ENCODE results near the gene LMBR1. TPM values are rescaled to one million over a fixed set of nuclear protein-coding genes. Genes with fewer than 3 reads are reported as not detected.

The LMBR1 gene
- total RNA-seq, 5 donors from 2014 or later (not counting 1 experiment from before 2014, with no cell fraction given) = 79.1 to 94.8 (median 83.8) TPM

DNA sequence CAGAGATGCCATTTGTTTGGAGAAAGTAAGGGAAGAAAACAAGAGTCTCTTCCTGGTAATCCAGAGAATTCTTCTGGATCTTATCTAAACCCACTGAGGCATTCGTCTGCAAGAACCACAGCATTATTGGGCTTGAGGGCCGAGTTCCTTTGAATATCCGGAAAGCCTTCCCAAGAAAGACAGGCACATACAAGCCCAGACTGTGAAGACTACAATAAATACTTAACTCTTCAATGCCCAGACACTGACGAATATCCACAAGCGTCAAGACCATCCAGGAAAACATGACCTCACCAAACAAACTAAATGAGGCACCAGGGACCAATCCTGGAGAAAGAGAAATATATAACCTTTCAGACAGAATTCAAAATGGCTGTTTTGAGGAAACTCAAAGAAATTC, 153.4 kb downstream of the LMBR1 start:
- no peaks in the 10 kb centered on the region for H3K27me3 ChIP-seq (replicated peaks in 1 of 2; ENCODE audit: control insufficient read depth in 2 of 2, extremely low read depth in 1 of 2, insufficient read depth in 2 of 2, low read length in 1 of 2)
- no peak overlapping the region for H3K4me3 ChIP-seq (ENCODE audit: control insufficient read depth in 1 of 2, extremely low read depth in 1 of 2, low read length in 1 of 2)
- ATAC-seq (replicated peaks in 1 of 4) (no peak), DNase-seq (no peak)
- Mint-ChIP-seq H3K27me3 (no peaks in the 10 kb centered on the region), H3K27ac (no peak overlapping the region), H3K4me1 (peaks cover 0 to 5% (median 0%) of the 10 kb centered on the region in 3 donors), H3K9me3 (peaks cover 15 to 30% (median 19%) of the 10 kb centered on the region in 3 donors), H3K4me3 (no peak overlapping the region), H3K36me3 (peaks cover 83% of the 10 kb centered on the region)
- H3K9me3 ChIP-seq = no peaks in the 10 kb centered on the region
- no peaks in the 10 kb centered on the region for H3K4me1 ChIP-seq (ENCODE audit: control insufficient read depth in 1 of 2, extremely low read depth in 1 of 2, insufficient read depth in 2 of 2, low read length in 2 of 2)
- ChIA-PET CTCF (no interaction called here), POLR2A (no interaction called here)
- peaks cover 0 to 8% of the 10 kb centered on the region in 2 donors for H3K36me3 ChIP-seq (ENCODE audit: control insufficient read depth in 2 of 2, extremely low read depth in 1 of 2, insufficient read depth in 1 of 2, low read length in 1 of 2)
- WGBS (ENCODE audit: insufficient coverage) = 78% methylated on average over 4 of the region's 5 CpGs
- H3K27ac ChIP-seq (ENCODE audit: low read length) = no peak overlapping the region

DNA sequence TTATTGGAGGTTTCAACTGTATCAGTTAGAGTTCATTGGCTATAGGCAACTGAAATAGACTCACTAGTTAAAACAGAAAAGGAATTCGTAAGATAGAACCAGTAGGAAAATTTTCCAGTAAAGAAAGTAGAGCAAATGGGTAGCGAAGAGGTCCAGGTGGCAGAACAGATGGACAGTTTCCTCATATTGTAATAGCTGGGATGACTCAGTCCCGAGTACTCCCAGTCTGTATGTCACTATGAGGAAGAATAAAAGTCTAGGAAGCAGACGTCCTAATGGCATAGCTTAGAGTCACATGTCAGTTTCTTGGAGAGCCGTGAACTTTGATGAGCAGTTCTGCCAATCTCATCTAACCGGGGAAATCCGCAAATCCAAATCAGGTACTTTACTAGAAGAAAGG, 157.1 kb downstream of the LMBR1 start:
- no peaks in the 10 kb centered on the region for H3K4me1 ChIP-seq (ENCODE audit: control insufficient read depth in 1 of 2, extremely low read depth in 1 of 2, insufficient read depth in 2 of 2, low read length in 2 of 2)
- POLR2A ChIA-PET = no interaction called here
- Mint-ChIP-seq H3K36me3 (peaks cover 86% of the 10 kb centered on the region), H3K27ac (no peak overlapping the region), H3K9me3 (peaks cover 16 to 42% (median 29%) of the 10 kb centered on the region in 3 donors), H3K4me3 (no peak overlapping the region), H3K27me3 (no peaks in the 10 kb centered on the region), H3K4me1 (no peaks in the 10 kb centered on the region)
- H3K27me3 ChIP-seq (replicated peaks in 1 of 2; ENCODE audit: control insufficient read depth in 2 of 2, extremely low read depth in 1 of 2, insufficient read depth in 2 of 2, low read length in 1 of 2) = no peaks in the 10 kb centered on the region
- peaks cover 6 to 20% of the 10 kb centered on the region in 2 donors for H3K36me3 ChIP-seq (ENCODE audit: control insufficient read depth in 2 of 2, extremely low read depth in 1 of 2, insufficient read depth in 1 of 2, low read length in 1 of 2)
- DNase-seq (no peak), ATAC-seq (replicated peaks in 1 of 4) (no peak)
- peaks cover 9% of the 10 kb centered on the region for H3K9me3 ChIP-seq
- no peak overlapping the region for H3K27ac ChIP-seq (ENCODE audit: low read length)
- 94% methylated on average over 4 of the region's 7 CpGs for WGBS (ENCODE audit: insufficient coverage)
- CTCF ChIA-PET = no interaction called here
- H3K4me3 ChIP-seq (ENCODE audit: control insufficient read depth in 1 of 2, extremely low read depth in 1 of 2, low read length in 1 of 2) = no peak overlapping the region

DNA sequence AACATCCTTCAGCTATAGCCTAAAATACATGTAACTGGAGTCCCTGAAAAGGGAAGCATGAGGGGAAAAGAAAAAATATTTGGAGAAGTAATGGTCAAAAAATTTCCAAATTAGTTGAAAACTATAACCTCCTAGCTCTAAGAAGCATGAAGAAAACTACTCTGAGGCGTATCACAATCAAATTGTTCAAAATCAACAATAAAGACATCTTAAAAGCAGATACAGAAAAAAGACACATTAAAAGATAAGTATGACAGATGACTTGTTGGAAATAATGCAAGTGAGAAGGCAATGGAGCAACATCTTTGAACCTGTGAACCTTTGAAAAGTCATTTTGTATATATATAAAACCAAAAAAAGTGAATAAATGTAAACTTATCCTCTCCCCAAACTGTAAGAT, 159.3 kb downstream of the LMBR1 start:
- H3K4me3 Mint-ChIP-seq = no peak overlapping the region

DNA sequence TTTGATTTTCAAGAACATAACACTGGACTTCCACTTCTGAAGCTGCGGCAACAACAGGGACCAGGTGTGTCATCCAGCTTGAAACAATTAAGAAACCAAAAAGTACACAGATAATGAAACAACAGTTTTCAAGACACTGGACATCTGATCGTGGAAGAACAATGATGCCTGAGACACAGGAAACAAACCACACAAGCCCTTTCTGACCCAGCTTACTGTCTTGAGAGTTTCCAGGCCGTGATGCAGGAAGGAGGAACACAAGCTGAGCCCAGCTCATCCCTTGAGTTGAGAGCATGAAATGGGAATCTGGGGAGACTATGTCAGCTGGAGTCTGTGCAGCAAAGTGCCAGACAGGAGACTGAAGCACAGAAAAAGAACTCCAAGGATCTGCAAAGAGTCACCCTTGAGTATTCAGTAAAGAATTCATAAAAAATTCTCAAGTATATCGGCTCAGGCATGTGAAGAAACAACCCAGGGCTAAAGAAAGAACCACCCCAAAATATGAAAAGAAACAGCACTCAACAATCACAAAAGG, 160.8 kb downstream of the LMBR1 start:
- Mint-ChIP-seq H3K36me3 (peaks cover 81% of the 10 kb centered on the region), H3K27me3 (no peaks in the 10 kb centered on the region), H3K4me1 (peaks cover 0 to 4% (median 0%) of the 10 kb centered on the region in 3 donors), H3K9me3 (peaks cover 15 to 37% (median 29%) of the 10 kb centered on the region in 3 donors), H3K4me3 (no peak overlapping the region), H3K27ac (no peak overlapping the region)
- no peak for ATAC-seq (replicated peaks in 1 of 4)
- Histone ChIP-seq H3K27me3 (replicated peaks in 1 of 2; ENCODE audit: control insufficient read depth in 2 of 2, extremely low read depth in 1 of 2, insufficient read depth in 2 of 2, low read length in 1 of 2) (no peaks in the 10 kb centered on the region), H3K27ac (ENCODE audit: low read length) (no peak overlapping the region), H3K4me1 (ENCODE audit: control insufficient read depth in 1 of 2, extremely low read depth in 1 of 2, insufficient read depth in 2 of 2, low read length in 2 of 2) (no peaks in the 10 kb centered on the region), H3K9me3 (peaks cover 9% of the 10 kb centered on the region), H3K36me3 (ENCODE audit: control insufficient read depth in 2 of 2, extremely low read depth in 1 of 2, insufficient read depth in 1 of 2, low read length in 1 of 2) (peaks cover 6 to 20% of the 10 kb centered on the region in 2 donors), H3K4me3 (ENCODE audit: control insufficient read depth in 1 of 2, extremely low read depth in 1 of 2, low read length in 1 of 2) (no peak overlapping the region)
- ChIA-PET CTCF (no interaction called here), POLR2A (no interaction called here)
- 90% methylated on average over 2 of the region's 4 CpGs for WGBS (ENCODE audit: insufficient coverage)
- no peak for DNase-seq

More for the DNA sequence above, 159.3 kb downstream of the LMBR1 start:
- Mint-ChIP-seq H3K36me3 (peaks cover 84% of the 10 kb centered on the region), H3K27ac (no peak overlapping the region), H3K4me1 (no peaks in the 10 kb centered on the region), H3K27me3 (no peaks in the 10 kb centered on the region), H3K9me3 (peaks cover 15 to 42% (median 29%) of the 10 kb centered on the region in 3 donors)
- peaks cover 6 to 20% of the 10 kb centered on the region in 2 donors for H3K36me3 ChIP-seq (ENCODE audit: control insufficient read depth in 2 of 2, extremely low read depth in 1 of 2, insufficient read depth in 1 of 2, low read length in 1 of 2)
- no CpG with 5 or more reads among the region's 1 CpG for WGBS (ENCODE audit: insufficient coverage)
- peaks cover 9% of the 10 kb centered on the region for H3K9me3 ChIP-seq
- no peaks in the 10 kb centered on the region for H3K4me1 ChIP-seq (ENCODE audit: control insufficient read depth in 1 of 2, extremely low read depth in 1 of 2, insufficient read depth in 2 of 2, low read length in 2 of 2)
- no peak overlapping the region for H3K4me3 ChIP-seq (ENCODE audit: control insufficient read depth in 1 of 2, extremely low read depth in 1 of 2, low read length in 1 of 2)
- ChIA-PET CTCF (no interaction called here), POLR2A (no interaction called here)
- H3K27ac ChIP-seq (ENCODE audit: low read length) = no peak overlapping the region
- no peaks in the 10 kb centered on the region for H3K27me3 ChIP-seq (replicated peaks in 1 of 2; ENCODE audit: control insufficient read depth in 2 of 2, extremely low read depth in 1 of 2, insufficient read depth in 2 of 2, low read length in 1 of 2)
- ATAC-seq (replicated peaks in 1 of 4) = no peak
- DNase-seq = no peak

DNA sequence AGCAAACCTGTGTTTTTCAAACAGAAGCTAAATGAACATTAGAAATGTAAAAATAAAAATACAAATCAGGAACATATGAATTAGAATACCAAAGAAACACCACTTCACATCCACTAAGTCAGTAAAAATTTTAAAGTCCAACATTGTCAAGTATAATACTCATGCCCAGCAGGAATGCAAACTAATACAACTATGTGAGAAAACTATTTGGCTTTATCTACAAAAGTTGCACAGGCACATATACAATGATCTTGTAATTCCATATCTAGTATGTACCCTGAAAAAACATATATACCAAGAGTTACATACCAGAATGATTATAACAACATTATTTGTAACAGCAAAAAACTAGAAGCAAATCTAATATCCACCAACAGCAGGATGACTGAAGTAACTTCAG, 161.3 kb downstream of the LMBR1 start:
- H3K9me3 Mint-ChIP-seq = peaks cover 12 to 33% (median 28%) of the 10 kb centered on the region in 3 donors
- no peak overlapping the region for H3K4me3 Mint-ChIP-seq
- Histone ChIP-seq H3K4me3 (ENCODE audit: control insufficient read depth in 1 of 2, extremely low read depth in 1 of 2, low read length in 1 of 2) (no peak overlapping the region), H3K9me3 (peaks cover 9% of the 10 kb centered on the region), H3K36me3 (ENCODE audit: control insufficient read depth in 2 of 2, extremely low read depth in 1 of 2, insufficient read depth in 1 of 2, low read length in 1 of 2) (peaks cover 6 to 18% of the 10 kb centered on the region in 2 donors), H3K27ac (ENCODE audit: low read length) (no peak overlapping the region), H3K4me1 (ENCODE audit: control insufficient read depth in 1 of 2, extremely low read depth in 1 of 2, insufficient read depth in 2 of 2, low read length in 2 of 2) (no peaks in the 10 kb centered on the region), H3K27me3 (replicated peaks in 1 of 2; ENCODE audit: control insufficient read depth in 2 of 2, extremely low read depth in 1 of 2, insufficient read depth in 2 of 2, low read length in 1 of 2) (no peaks in the 10 kb centered on the region)
- peaks cover 0 to 4% (median 0%) of the 10 kb centered on the region in 3 donors for H3K4me1 Mint-ChIP-seq
- no peak for ATAC-seq (replicated peaks in 1 of 4)
- H3K27ac Mint-ChIP-seq = no peak overlapping the region
- ChIA-PET POLR2A (no interaction called here), CTCF (no interaction called here)
- no peaks in the 10 kb centered on the region for H3K27me3 Mint-ChIP-seq
- no peak for DNase-seq
- H3K36me3 Mint-ChIP-seq = peaks cover 77% of the 10 kb centered on the region

DNA sequence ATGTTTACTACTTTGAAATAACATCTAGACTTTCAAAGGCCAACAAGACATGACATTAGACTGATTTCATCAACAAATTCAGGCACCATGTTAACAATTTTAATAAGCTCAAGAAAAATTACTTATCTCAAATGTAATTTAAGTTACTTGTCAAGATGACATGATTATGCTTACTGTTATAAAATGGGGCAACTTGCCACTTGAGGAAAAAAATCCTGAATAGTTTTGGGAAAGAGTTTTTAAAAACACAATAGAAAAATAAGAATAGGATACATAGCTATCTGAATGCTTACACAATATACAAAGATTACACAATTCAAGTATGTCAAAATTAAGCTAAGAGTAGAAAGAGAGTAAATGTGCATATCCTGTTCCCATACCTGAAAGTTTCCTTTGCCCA, 167.0 kb downstream of the LMBR1 start:
- no peaks in the 10 kb centered on the region for H3K27me3 Mint-ChIP-seq
- peaks cover 41% of the 10 kb centered on the region for H3K36me3 Mint-ChIP-seq
- H3K27ac ChIP-seq (ENCODE audit: low read length) = no peak overlapping the region
- ChIA-PET POLR2A (no interaction called here), CTCF (interaction anchor here in 1 of 2 donors (0.5 to 0.6 kb wide), 2 partner anchors 70 to 931 kb away, joined by 3 read pairs; no protein-coding TSS in a partner anchor)
- peaks cover 5 to 7% of the 10 kb centered on the region in 2 donors for H3K36me3 ChIP-seq (ENCODE audit: control insufficient read depth in 2 of 2, extremely low read depth in 1 of 2, insufficient read depth in 1 of 2, low read length in 1 of 2)
- peaks cover 0 to 4% (median 0%) of the 10 kb centered on the region in 3 donors for H3K4me1 Mint-ChIP-seq
- no peak for DNase-seq
- H3K9me3 ChIP-seq = no peaks in the 10 kb centered on the region
- no peaks in the 10 kb centered on the region for H3K9me3 Mint-ChIP-seq
- no peaks in the 10 kb centered on the region for H3K27me3 ChIP-seq (replicated peaks in 1 of 2; ENCODE audit: control insufficient read depth in 2 of 2, extremely low read depth in 1 of 2, insufficient read depth in 2 of 2, low read length in 1 of 2)
- no peaks in the 10 kb centered on the region for H3K4me1 ChIP-seq (ENCODE audit: control insufficient read depth in 1 of 2, extremely low read depth in 1 of 2, insufficient read depth in 2 of 2, low read length in 2 of 2)
- H3K4me3 ChIP-seq (ENCODE audit: control insufficient read depth in 1 of 2, extremely low read depth in 1 of 2, low read length in 1 of 2) = no peak overlapping the region
- no peak overlapping the region for H3K4me3 Mint-ChIP-seq
- ATAC-seq (replicated peaks in 1 of 4) = no peak
- no peak overlapping the region for H3K27ac Mint-ChIP-seq

Data from T-cell (primary cell).